HG02763 (cell line): ENCODE measurements around the gene EDN3.
"Not testable (repeated sequence)": the region's sequence is repeated elsewhere in the genome, so short reads cannot be mapped to it uniquely, and the experiment has no call there.

Experiments used
- ATAC-seq: cut with Tn5 transposase; IDR thresholded peaks from one replicate; pipeline ENCODE4 v1.9.1; 2021; ENCODE audit warnings: mild to moderate bottlenecking, moderate library complexity; ENCODE audit not compliant: unreplicated experiment

Gene EDN3

GRCh38 chr20:59334651-59335300, 34.4 kb downstream of the EDN3 start:
- no peak for ATAC-seq

GRCh38 chr20:59335377-59335776, 35.0 kb downstream of the EDN3 start:
- no peak for ATAC-seq

DNA sequence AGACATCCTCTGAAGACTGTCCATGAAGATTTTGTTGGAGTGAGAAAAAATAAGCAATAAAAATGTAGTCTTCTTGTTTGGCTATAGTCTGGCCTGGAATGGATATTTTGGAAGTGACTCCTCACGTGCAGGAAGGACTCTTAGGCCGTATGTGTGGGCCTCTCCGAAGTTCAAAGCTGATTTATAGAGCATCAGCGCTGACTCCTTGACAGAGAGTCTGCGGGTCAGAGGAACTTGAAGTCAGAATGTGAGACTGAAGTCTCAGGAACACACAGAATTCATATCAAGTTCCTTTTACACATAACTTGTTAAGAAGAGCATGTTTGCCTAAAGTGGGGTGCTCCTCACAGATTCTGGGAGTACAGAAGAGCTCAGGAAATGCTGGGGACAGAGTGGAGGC, 36.1 kb downstream of the EDN3 start:
- ATAC-seq = no peak

- not testable (repeated sequence) for ATAC-seq
Measured at GRCh38 chr20:59338444-59338843, 38.0 kb downstream of the EDN3 start.

- ATAC-seq = no peak
Measured at GRCh38 chr20:59340201-59340885, 39.9 kb downstream of the EDN3 start.

DNA sequence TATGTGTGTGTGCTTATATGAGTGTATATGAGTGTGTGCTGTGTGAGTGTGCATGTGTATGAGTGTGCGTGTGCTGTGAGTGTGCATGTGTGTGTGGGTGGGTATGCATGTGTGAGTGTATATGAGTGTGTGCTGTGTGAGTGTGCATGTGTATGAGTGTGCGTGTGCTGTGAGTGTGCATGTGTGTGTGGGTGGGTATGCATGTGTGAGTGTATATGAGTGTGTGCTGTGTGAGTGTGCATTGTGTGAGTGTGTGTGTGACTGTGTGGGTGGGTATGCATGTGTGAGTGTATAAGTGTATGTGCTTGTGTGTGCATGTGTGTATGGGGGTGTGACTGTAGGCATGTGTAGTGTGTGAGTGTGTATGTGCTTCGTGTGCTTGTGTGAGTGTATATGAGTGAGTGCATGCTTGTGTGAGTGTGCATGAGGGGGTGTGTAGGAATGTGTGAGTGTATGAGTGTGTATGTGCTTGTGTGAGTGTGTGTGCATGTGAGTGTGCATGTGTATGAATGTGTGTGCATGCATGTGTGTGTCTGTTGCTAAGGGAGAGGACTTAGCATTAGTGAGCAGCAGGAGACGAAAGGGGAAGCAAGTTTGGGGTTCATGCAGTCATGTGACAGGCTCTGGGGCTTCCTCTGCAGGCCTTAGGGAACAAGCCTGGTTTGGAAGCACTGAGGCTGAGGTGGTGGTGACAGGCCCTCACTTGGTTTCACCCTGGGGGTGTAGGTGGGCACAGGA, 41.0 kb downstream of the EDN3 start:
- ATAC-seq = not testable (repeated sequence)

GRCh38 chr20:59342023-59342957, 41.9 kb downstream of the EDN3 start:
- no peak for ATAC-seq

GRCh38 chr20:59346061-59346460, 45.6 kb downstream of the EDN3 start:
- no peak for ATAC-seq

DNA sequence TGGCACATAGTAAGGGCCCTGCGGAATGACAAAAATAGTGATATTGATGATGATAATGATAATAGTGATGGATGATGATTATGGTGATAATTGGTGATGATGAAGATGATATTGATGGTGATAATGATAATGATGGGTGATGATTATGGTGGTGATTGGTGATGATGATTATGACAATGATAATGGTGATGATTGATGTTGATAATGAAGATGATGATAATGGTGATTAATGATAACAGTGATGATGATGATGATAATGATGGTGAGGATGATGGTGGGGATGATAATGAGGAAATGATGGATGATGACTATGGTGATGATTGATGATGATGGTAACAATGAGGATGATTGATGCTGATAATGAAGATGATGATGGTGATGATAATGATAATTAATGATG, 48.9 kb downstream of the EDN3 start:
- ATAC-seq = no peak

DNA sequence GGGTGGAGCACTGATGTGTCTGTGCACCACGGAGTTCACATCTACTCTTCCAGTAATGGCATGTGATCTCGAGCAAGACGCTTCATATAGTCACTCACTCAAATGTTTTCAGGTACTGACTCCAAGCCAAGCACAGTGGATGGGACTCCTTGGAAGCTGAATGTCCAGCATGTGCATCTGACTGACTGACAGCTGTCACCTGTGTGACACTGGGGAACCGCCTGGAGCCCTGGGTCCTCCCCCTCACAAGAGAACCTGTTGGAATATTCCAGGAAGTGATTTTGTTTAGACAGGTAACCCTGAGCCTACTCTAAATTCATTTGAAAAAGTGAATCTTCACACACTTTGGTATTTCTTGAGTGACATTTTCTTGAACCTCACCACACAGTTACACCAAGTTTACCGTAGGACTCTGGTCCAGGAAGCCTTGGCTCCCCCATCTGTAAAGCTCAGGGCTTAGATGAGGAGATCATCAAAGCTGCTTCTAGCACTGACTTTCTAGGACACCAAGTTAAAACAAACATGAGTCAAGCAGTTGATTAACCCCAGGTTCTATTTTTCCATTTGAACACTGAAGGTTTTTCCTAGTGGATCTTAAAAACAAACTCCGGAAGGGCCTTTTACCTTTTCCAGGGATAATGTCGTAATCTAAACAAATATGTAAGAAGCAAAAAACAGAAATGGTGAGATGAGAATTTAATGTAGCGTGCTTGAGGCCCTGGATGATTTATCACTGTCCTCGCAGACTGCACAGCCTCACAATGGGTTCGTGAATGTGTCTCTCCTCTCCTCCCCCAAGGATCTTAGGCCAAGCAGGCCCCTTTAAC, 50.1 kb downstream of the EDN3 start:
- ATAC-seq = no peak

DNA sequence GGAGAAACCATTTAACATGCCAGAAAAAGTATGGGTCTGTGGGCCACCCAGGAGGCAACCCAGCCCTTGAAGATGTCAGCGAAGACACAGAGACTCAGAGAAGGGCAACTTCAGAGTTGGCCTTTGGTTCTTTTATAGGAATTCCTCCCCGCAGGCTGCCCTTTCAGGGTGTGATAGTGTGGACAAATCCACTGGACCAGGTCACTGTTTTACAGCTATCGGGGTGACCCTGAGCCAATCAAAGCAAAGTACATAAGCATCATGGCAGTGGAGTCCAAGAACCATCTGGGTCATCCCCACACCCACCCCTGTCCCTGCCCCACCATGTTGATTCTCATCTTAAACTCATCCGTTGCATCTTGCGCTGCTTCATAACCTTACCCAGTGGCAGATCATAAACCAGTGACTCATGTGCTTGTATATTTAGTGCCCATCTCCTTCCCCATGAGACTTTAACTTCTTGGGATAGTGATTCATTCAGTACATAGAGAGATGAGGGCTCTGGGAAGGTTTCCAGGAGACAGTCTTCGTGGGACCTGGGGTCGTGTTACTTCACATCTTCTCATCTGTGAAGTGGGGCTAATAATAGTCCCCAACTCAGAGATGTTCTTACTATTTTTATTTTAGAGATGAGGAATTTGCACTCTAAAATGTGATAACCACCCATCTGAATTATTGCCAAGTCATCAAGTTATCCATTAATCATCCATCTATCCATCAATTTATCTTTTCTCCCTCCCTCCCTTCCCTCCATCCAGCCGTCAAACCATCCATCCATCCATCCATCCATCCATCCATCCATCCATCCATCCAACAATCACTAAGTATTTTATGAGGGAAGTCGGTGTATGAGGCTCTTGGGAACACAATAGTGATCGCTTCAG, 51.0 kb downstream of the EDN3 start:
- no peak for ATAC-seq

GRCh38 chr20:59352541-59352940, 52.1 kb downstream of the EDN3 start:
- ATAC-seq = no peak

GRCh38 chr20:59352990-59353389, 52.6 kb downstream of the EDN3 start:
- no peak for ATAC-seq

GRCh38 chr20:59354460-59354859, 54.0 kb downstream of the EDN3 start:
- no peak for ATAC-seq

DNA sequence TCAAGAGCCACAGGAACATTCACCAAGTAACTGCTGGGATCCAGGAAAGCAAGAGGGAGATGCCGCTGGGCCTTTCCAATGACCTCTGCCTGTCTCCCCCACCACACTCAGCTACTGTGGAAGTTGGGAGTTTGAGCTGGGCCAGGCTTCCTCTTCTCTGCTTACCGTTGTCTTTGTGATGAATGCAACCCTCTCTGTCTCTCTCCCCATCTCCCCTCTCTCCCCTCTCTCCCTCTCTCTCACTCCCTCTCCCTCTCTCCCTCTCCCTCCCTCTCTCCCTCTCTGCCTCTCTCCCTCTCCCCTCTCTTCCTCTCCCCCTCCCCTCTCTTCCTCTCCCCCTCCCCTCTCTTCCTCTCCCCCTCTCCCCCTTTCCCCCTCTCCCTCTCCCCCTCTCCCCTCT, 54.8 kb downstream of the EDN3 start:
- no peak for ATAC-seq

DNA sequence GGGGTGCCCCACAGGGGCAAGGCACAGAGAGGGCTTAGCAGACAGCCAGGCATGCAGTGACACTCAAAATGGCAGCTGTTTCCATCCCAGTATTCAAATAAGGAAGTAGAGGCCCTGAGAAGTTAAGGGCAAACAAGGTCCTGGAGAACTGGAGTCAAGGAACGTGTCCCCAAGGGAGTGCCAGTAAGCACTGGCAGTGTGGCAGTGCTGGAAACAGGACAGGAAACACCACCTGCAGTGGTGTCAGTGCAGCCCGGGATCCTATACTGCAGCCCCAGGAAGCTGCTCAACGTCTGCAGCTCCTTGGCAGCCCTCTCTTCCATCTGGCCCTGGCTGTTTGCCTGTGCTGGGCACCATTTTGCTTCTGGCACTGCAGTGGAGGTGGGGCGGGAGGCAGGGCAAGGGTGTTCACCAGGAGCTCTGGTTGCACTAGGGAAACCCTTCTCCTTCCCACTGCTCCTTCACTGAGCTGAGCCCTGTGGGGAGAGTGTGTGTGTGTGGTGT, 56.3 kb downstream of the EDN3 start:
- ATAC-seq = no peak

- ATAC-seq = not testable (repeated sequence)
Measured at GRCh38 chr20:59358793-59359192, 58.4 kb downstream of the EDN3 start.

GRCh38 chr20:59359906-59360725, 59.7 kb downstream of the EDN3 start:
- no peak for ATAC-seq
